ENCODE measurements around the gene CA11. TPM values are rescaled to one million over a fixed set of nuclear protein-coding genes. Genes with fewer than 3 reads are reported as not detected.
A peak's percentile ranks its signal among the peaks of the same experiment; 100 is the strongest.

The CA11 gene
- total RNA-seq, 4 donors from 2014 or later: 1.4 to 2.5 TPM; not detected in 2

DNA sequence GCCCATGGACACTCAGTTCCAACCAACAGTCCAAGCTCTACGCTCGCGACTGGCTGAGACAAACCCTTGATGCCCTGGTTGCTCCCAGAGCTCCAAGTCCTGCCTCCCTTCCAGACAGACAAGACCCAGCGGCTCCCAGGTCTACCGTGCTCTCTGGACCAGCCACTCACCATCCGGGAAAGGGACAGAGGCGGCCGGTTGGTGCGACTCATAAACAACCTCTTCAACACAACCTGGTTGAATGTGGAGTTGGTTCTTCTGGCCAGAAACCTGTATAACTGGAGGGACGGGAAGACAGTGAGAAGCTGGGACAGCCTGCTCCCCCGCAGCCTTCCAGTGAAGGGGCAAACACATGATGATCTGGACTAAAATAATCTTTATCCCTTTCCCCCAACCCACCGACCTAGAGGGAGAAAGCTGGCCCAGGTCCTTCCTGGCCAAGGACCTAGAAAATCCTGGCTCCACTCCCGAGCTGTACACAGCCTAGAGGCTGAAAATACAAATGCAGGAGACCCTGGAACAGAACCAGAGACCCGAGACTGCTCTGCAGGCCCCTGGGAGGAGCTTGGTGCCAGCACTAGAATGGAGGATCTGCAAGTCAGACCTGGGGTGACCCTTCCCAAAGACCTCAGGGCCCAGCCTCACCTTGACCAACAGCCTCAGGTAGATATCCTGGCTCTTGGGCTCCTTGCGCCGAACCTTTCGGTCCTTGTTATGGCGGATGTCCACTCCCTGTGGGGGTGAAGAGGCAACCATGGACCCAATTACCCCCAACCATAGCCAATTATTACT lies 28.6 kb downstream of the CA11 start:
- Histone ChIP-seq H3K27ac (peak overlapping the region; percentile 90 to 97 (median 94)), H3K9me3 (no peaks in the 10 kb centered on the region), H3K27me3 (no peaks in the 10 kb centered on the region), H3K4me1 (peaks cover 24 to 49% (median 46%) of the 10 kb centered on the region in 4 donors), H3K4me3 (peak overlapping the region in 3 of 4 donors; percentile 56 to 90 (median 73)), H3K36me3 (peaks cover 0 to 19% (median 6%) of the 10 kb centered on the region in 4 donors)
- in situ Hi-C loops (cut with MboI; ENCODE audit: low pct_ligation_motif_present in 1 of 4, low pct_unique_long_range_greater_than_20kb in 1 of 4, low sequenced_read_pairs in 3 of 4): no loop called here
- DNase-seq: no peak
- TF ChIP-seq, protein P1, sequence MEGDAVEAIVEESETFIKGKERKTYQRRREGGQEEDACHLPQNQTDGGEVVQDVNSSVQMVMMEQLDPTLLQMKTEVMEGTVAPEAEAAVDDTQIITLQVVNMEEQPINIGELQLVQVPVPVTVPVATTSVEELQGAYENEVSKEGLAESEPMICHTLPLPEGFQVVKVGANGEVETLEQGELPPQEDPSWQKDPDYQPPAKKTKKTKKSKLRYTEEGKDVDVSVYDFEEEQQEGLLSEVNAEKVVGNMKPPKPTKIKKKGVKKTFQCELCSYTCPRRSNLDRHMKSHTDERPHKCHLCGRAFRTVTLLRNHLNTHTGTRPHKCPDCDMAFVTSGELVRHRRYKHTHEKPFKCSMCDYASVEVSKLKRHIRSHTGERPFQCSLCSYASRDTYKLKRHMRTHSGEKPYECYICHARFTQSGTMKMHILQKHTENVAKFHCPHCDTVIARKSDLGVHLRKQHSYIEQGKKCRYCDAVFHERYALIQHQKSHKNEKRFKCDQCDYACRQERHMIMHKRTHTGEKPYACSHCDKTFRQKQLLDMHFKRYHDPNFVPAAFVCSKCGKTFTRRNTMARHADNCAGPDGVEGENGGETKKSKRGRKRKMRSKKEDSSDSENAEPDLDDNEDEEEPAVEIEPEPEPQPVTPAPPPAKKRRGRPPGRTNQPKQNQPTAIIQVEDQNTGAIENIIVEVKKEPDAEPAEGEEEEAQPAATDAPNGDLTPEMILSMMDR (IDR thresholded peaks at IDR 0.05): peak in 1 of 5 experiments; percentile 23
- TF ChIP-seq POLR2AphosphoS5 (IDR thresholded peaks at IDR 0.05): no peak
- intact Hi-C loops (cut with DNase I; ENCODE audit: low total_unique reads): no loop called here
- 41% methylated on average over 17 of the region's 18 CpGs; no CpG with 5 or more reads in 1 of the 2 donors for WGBS, 2 donors (ENCODE audit: low coverage in 1 of 2)

DNA sequence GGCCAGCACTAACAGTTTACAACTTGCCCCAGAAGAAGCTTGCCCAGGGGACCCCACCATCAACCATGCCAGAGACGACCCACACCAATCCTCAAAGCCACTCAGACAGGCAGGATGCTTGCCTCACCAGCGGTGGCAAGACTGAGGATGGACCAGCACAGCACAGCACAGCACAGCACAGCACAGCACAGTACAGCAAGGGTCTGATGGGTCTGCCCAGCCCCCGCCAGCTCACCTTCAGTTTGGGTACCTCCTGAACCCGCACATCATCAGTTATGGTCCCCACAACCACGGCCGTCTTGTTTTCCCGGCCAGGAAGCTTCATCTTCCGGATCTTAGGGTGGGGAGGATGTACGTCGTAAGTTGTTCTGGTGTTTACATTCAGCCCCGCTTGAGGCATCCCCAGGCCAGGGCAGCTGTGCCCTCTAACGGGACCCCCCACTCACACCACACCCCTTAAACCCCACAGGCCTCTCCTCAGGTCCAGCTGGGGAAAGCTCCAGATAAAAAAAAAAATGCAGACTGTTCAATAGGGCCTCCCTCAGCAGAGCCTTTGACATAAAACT lies 29.4 kb downstream of the CA11 start:
- in situ Hi-C loops (cut with MboI; ENCODE audit: low pct_ligation_motif_present in 1 of 4, low pct_unique_long_range_greater_than_20kb in 1 of 4, low sequenced_read_pairs in 3 of 4): no loop called here
- no peaks in the 10 kb centered on the region for H3K9me3 ChIP-seq
- WGBS, 2 donors (ENCODE audit: low coverage in 1 of 2): 47% methylated on average over 12 of the region's 12 CpGs; no CpG with 5 or more reads in 1 of the 2 donors
- peak overlapping the region; percentile 90 to 97 (median 94) for H3K27ac ChIP-seq
- H3K4me3 ChIP-seq: peak overlapping the region in 1 of 4 donors; percentile 90
- H3K27me3 ChIP-seq: no peaks in the 10 kb centered on the region
- H3K36me3 ChIP-seq: peaks cover 0 to 19% (median 6%) of the 10 kb centered on the region in 4 donors
- intact Hi-C loops (cut with DNase I; ENCODE audit: low total_unique reads): no loop called here
- TF ChIP-seq POLR2A (IDR thresholded peaks at IDR 0.05) (no peak), POLR2AphosphoS5 (IDR thresholded peaks at IDR 0.05) (no peak), EP300 (IDR thresholded peaks at IDR 0.05; ENCODE audit: low read depth) (no peak)
- TF ChIP-seq, protein P1 (IDR thresholded peaks at IDR 0.05): no peak
- no peak for DNase-seq
- H3K4me1 ChIP-seq: peaks cover 24 to 50% (median 48%) of the 10 kb centered on the region in 4 donors

DNA sequence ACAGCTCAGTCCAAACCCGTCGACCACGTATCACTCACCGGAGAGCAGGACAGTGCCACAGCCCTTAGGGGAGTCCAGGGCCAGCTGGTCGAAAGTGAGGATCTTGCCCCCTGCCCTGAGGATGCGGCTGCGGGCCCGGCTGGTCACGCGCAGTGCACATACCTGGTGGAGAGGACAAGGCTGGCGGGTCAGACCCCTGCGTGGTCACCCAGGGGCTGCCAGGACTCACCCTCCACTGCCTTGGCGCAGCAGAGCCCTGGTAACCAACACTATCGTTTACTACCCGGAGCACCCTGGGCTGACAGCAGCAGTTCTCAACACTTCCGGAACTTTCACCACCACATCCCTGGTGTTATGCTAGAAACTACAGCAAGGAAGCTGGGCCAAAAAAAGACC lies 29.9 kb downstream of the CA11 start:
- Histone ChIP-seq H3K4me3 (no peak overlapping the region), H3K36me3 (peaks cover 0 to 19% (median 6%) of the 10 kb centered on the region in 4 donors), H3K9me3 (no peaks in the 10 kb centered on the region), H3K4me1 (peaks cover 24 to 50% (median 48%) of the 10 kb centered on the region in 4 donors), H3K27me3 (no peaks in the 10 kb centered on the region), H3K27ac (peak overlapping the region; percentile 90 to 97 (median 94))
- no peak for DNase-seq
- 57% methylated on average over 10 of the region's 16 CpGs; no CpG with 5 or more reads in 1 of the 2 donors for WGBS, 2 donors (ENCODE audit: low coverage in 1 of 2)
- TF ChIP-seq, protein P1 (IDR thresholded peaks at IDR 0.05): no peak
- no peak for TF ChIP-seq POLR2A (IDR thresholded peaks at IDR 0.05)
- no peak for TF ChIP-seq EP300 (IDR thresholded peaks at IDR 0.05; ENCODE audit: low read depth)
- no peak for TF ChIP-seq POLR2AphosphoS5 (IDR thresholded peaks at IDR 0.05)
- in situ Hi-C loops (cut with MboI; ENCODE audit: low pct_ligation_motif_present in 1 of 4, low pct_unique_long_range_greater_than_20kb in 1 of 4, low sequenced_read_pairs in 3 of 4): no loop called here
- intact Hi-C loops (cut with DNase I; ENCODE audit: low total_unique reads): no loop called here

DNA sequence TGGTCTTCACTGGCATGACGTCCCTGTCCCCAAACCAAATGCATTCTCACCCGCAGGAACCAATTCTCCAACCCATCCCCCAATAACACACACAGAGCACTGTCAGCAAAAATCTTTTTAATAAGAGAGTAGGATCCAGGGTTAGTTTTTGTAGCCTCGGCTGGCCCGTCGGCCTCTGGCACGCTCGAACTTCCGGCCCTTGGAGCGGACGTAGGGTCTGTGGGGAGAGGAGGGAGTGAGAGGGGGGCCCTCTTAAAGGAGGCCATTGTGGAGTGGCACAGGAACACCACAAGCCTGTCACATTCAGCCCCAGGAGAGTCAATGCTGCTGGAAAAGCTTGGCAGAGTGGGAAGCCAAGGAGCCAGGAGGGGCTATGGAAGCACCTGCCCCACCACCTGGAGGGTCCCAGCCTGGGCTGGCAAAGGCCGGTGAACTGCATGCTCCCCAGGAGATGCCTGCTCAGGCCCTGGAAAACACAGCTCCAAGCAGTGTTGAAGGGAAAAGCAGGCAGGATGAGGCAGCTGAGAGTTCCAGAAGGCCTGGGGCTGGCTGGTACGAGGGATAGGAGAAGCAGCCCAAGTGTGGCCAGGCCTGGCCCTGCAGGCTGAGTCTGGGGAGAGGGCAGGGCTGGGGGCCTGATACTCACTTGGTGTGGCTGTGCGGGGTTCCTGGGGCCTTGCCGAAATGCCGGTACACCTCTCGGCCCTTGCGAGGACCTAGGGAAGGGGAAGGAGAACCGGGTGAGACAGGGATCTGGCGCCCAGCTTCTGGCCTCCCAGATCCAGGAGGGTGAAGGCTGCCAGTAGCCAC lies 30.6 kb downstream of the CA11 start:
- H3K36me3 ChIP-seq: peaks cover 0 to 19% (median 6%) of the 10 kb centered on the region in 4 donors
- peak overlapping the region; percentile 90 to 97 (median 94) for H3K27ac ChIP-seq
- H3K9me3 ChIP-seq: no peaks in the 10 kb centered on the region
- 48% methylated on average over 17 of the region's 19 CpGs; no CpG with 5 or more reads in 1 of the 2 donors for WGBS, 2 donors (ENCODE audit: low coverage in 1 of 2)
- H3K4me3 ChIP-seq: peak overlapping the region in 2 of 4 donors; percentile 11 to 33
- in situ Hi-C loops (cut with MboI; ENCODE audit: low pct_ligation_motif_present in 1 of 4, low pct_unique_long_range_greater_than_20kb in 1 of 4, low sequenced_read_pairs in 3 of 4) (no loop called here), intact Hi-C loops (cut with DNase I; ENCODE audit: low total_unique reads) (no loop called here)
- H3K27me3 ChIP-seq: no peaks in the 10 kb centered on the region
- TF ChIP-seq EP300 (IDR thresholded peaks at IDR 0.05; ENCODE audit: low read depth) (no peak), POLR2A (IDR thresholded peaks at IDR 0.05) (no peak), POLR2AphosphoS5 (IDR thresholded peaks at IDR 0.05) (no peak)
- TF ChIP-seq, protein P1 (IDR thresholded peaks at IDR 0.05): no peak
- no peak for DNase-seq
- H3K4me1 ChIP-seq: peaks cover 24 to 50% (median 48%) of the 10 kb centered on the region in 4 donors

All from transverse colon (tissue), 4 donors.